ENCODE measurements around the gene DYNLL1. TPM values are rescaled to one million over a fixed set of nuclear protein-coding genes. Genes with fewer than 3 reads are reported as not detected.

DYNLL1 gene
- total and polyA plus RNA-seq, 2 donors (not counting 1 experiment from before 2014, with no cell fraction given) = 289 to 616 TPM

DNA sequence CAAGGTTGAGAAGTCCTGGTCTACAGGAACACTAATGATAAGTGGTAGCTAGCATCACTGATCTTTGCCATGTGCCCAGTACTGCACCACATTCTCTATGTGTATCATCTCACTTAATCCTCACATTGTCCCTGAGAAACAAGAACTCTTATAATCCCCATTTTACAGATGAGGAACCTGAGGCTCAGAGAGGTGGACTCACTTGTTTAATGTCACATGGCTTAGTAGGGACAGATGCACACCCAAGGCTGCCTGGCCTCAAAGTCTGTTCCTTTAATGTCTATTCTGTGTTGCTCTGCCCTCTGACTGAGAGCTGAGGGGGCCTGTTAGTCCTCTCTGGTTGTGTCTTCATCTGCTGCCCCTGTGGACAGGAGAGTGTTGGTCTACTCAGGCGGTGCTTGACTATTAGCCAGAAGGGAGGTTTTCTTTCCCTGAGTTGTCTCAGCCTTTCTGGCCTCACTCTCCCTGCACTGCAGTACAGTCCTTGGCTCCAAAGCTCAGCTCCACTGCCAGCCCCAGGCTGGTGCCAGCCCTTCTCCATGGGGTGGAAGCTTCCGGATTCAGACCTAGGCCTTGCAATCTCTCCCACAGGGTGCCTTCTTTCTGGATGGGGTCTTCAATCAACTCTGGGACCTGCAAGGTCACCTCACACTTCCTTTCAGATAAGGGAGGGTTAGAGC, 4.9 kb upstream of the DYNLL1 start:
- Histone ChIP-seq H3K79me2 (ENCODE audit: control insufficient read depth, insufficient read depth, low read length) (peaks cover 4% of the 10 kb centered on the region), H2AFZ (ENCODE audit: low read length) (no peak overlapping the region), H3K4me2 (ENCODE audit: extremely low read depth, insufficient read depth, low read length) (no peak overlapping the region), H3K36me3 (ENCODE audit: control insufficient read depth, insufficient read depth, low read length) (no peaks in the 10 kb centered on the region), H3K4me1 (ENCODE audit: control insufficient read depth, extremely low read depth, insufficient read depth, low read length) (no peaks in the 10 kb centered on the region), H3K27ac (ENCODE audit: insufficient read depth, low read length) (no peak overlapping the region), H3K4me3 (replicated peaks in 1 of 4; ENCODE audit: control extremely low read depth in 1 of 4, insufficient read depth in 1 of 4, low read depth in 3 of 4, low read length in 4 of 4) (no peak overlapping the region), H3K9me3 (ENCODE audit: control insufficient read depth, insufficient read depth, low read depth, low read length) (no peaks in the 10 kb centered on the region), H3K27me3 (ENCODE audit: control insufficient read depth, insufficient read depth, low read length) (no peaks in the 10 kb centered on the region), H3K9ac (ENCODE audit: insufficient read depth, low read length) (no peak overlapping the region), H4K20me1 (ENCODE audit: control insufficient read depth, extremely low read depth, insufficient read depth, low read length) (no peaks in the 10 kb centered on the region)
- TF ChIP-seq, protein P1, sequence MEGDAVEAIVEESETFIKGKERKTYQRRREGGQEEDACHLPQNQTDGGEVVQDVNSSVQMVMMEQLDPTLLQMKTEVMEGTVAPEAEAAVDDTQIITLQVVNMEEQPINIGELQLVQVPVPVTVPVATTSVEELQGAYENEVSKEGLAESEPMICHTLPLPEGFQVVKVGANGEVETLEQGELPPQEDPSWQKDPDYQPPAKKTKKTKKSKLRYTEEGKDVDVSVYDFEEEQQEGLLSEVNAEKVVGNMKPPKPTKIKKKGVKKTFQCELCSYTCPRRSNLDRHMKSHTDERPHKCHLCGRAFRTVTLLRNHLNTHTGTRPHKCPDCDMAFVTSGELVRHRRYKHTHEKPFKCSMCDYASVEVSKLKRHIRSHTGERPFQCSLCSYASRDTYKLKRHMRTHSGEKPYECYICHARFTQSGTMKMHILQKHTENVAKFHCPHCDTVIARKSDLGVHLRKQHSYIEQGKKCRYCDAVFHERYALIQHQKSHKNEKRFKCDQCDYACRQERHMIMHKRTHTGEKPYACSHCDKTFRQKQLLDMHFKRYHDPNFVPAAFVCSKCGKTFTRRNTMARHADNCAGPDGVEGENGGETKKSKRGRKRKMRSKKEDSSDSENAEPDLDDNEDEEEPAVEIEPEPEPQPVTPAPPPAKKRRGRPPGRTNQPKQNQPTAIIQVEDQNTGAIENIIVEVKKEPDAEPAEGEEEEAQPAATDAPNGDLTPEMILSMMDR (conservative IDR thresholded peaks at IDR 0.05 in 1 of 2, IDR thresholded peaks at IDR 0.05 in 1 of 2; ENCODE audit: low read depth in 1 of 2, low read length in 2 of 2) = no peak
- TF ChIP-seq EZH2 (IDR thresholded peaks at IDR 0.05; ENCODE audit: low read length, missing control alignments) = no peak
- DNase-seq (ENCODE audit: low read depth in 2 of 2) = no peak

DNA sequence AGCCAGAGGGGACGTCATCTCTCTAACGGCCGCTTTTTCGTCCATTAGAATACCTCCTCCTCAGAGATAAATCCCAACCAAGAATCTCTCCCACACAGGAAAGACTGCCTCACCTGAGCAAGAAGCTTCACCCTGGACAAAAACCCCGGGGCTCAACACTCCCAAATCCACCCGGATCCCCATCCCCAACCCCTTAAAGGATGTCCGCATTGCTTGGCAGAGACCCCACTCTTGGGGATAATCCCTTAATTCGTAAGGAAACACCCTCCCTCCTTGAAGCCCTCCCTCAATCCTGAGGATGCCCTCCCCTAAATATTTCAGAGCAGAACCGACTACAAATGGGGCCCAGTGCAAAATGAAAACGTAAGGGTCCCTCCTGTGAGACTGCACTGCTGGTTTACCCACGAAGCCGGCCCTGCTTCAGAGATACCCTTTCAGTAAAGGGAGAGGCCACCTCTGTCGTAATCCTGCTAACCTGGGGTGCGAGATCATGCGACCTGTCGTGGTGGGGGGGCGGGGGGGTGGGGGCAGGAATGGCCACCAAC, 655 bp upstream of the DYNLL1 start:
- Histone ChIP-seq H3K27me3 (ENCODE audit: control insufficient read depth, insufficient read depth, low read length) (no peaks in the 10 kb centered on the region), H3K9me3 (ENCODE audit: control insufficient read depth, insufficient read depth, low read depth, low read length) (no peaks in the 10 kb centered on the region), H3K27ac (ENCODE audit: insufficient read depth, low read length) (no peak overlapping the region), H3K36me3 (ENCODE audit: control insufficient read depth, insufficient read depth, low read length) (peaks cover 11% of the 10 kb centered on the region), H2AFZ (ENCODE audit: low read length) (peak overlapping the region; percentile 59), H3K4me2 (ENCODE audit: extremely low read depth, insufficient read depth, low read length) (peak overlapping the region; percentile 76), H3K9ac (ENCODE audit: insufficient read depth, low read length) (no peak overlapping the region), H3K79me2 (ENCODE audit: control insufficient read depth, insufficient read depth, low read length) (peaks cover 33% of the 10 kb centered on the region), H3K4me1 (ENCODE audit: control insufficient read depth, extremely low read depth, insufficient read depth, low read length) (peaks cover 6% of the 10 kb centered on the region), H4K20me1 (ENCODE audit: control insufficient read depth, extremely low read depth, insufficient read depth, low read length) (peaks cover 7% of the 10 kb centered on the region), H3K4me3 (replicated peaks in 1 of 4; ENCODE audit: control extremely low read depth in 1 of 4, insufficient read depth in 1 of 4, low read depth in 3 of 4, low read length in 4 of 4) (peak overlapping the region; percentile 54 to 97 (median 82))
- DNase-seq (ENCODE audit: low read depth in 2 of 2) = no peak
- no peak for TF ChIP-seq EZH2 (IDR thresholded peaks at IDR 0.05; ENCODE audit: low read length, missing control alignments)
- TF ChIP-seq, protein P1 (conservative IDR thresholded peaks at IDR 0.05 in 1 of 2, IDR thresholded peaks at IDR 0.05 in 1 of 2; ENCODE audit: low read depth in 1 of 2, low read length in 2 of 2) = no peak

DNA sequence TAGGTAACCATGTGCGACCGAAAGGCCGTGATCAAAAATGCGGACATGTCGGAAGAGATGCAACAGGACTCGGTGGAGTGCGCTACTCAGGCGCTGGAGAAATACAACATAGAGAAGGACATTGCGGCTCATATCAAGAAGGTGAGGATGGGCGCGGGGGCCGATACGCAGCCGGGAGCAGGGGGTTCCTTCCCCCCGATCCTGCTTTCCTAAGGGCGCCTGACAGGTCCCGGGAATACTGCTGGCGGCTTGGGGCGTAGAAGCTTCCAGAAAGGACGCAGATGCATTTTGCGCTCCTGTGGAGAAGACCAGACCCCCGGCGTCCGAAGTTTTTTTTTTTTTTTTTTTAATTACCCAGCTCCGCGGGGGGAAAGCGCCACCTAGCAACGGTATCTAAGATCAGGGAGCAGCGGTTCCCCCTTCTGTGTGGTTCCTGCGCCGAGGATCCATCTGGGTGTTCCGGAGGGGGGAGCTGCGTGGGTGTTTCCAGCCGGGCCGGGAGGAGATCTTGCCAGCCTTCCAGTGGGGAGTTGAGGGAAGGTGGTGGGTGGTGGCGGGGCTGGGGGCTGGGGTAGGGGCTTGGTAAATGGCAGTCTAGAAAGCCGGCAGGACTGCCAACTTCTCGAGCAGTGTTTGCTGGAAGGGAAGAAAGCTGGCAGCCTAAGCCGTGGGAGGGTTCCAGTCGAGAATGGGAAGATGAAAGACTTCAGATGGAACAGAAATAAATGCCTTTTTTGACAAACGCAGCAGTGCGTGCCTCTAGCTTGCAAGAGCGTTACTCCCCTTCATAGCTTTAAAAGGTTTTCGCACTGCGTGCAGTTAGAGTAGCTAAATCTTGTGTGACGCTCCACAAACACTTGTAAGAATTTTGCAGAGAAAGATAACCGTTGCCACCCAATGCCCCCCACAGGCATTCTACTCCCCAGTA, 764 bp downstream of the DYNLL1 start:
- Histone ChIP-seq H3K9ac (ENCODE audit: insufficient read depth, low read length) (peak overlapping the region; percentile 65), H3K4me3 (replicated peaks in 1 of 4; ENCODE audit: control extremely low read depth in 1 of 4, insufficient read depth in 1 of 4, low read depth in 3 of 4, low read length in 4 of 4) (peak overlapping the region; percentile 81 to 98 (median 96)), H3K36me3 (ENCODE audit: control insufficient read depth, insufficient read depth, low read length) (peaks cover 11% of the 10 kb centered on the region), H4K20me1 (ENCODE audit: control insufficient read depth, extremely low read depth, insufficient read depth, low read length) (peaks cover 7% of the 10 kb centered on the region), H3K27ac (ENCODE audit: insufficient read depth, low read length) (peak overlapping the region; percentile 66), H3K27me3 (ENCODE audit: control insufficient read depth, insufficient read depth, low read length) (no peaks in the 10 kb centered on the region), H2AFZ (ENCODE audit: low read length) (no peak overlapping the region), H3K4me1 (ENCODE audit: control insufficient read depth, extremely low read depth, insufficient read depth, low read length) (peaks cover 6% of the 10 kb centered on the region), H3K9me3 (ENCODE audit: control insufficient read depth, insufficient read depth, low read depth, low read length) (no peaks in the 10 kb centered on the region), H3K4me2 (ENCODE audit: extremely low read depth, insufficient read depth, low read length) (peak overlapping the region; percentile 97), H3K79me2 (ENCODE audit: control insufficient read depth, insufficient read depth, low read length) (peaks cover 33% of the 10 kb centered on the region)
- peak; percentile 57 to 61 for DNase-seq (ENCODE audit: low read depth in 2 of 2)
- TF ChIP-seq EZH2 (IDR thresholded peaks at IDR 0.05; ENCODE audit: low read length, missing control alignments) = no peak
- TF ChIP-seq, protein P1 (conservative IDR thresholded peaks at IDR 0.05 in 1 of 2, IDR thresholded peaks at IDR 0.05 in 1 of 2; ENCODE audit: low read depth in 1 of 2, low read length in 2 of 2) = no peak

Measured in fibroblast of lung (primary cell).